Tongue (tissue), 2 donors: ENCODE measurements around the gene ADAM8. TPM values are rescaled to one million over a fixed set of nuclear protein-coding genes. Genes with fewer than 3 reads are reported as not detected.
"Not testable (repeated sequence)": the region's sequence is repeated elsewhere in the genome, so short reads cannot be mapped to it uniquely, and the experiment has no call there.

ENCODE experiments used
- DNase-seq: peaks from one replicate; pipeline ENCODE4 v3.0.0-alpha.2; 2015
- total RNA-seq: library from RNA; depleted of rRNA; stranded (reverse); fragments of >200 nt; gene quantifications from one replicate; pipeline ENCODE4 v1.2.3, GENCODE V29; 2014

Gene ADAM8
- total RNA-seq, 1 donor from 2014 or later, result 6.7 TPM

GRCh38 chr10:133249975-133250754 lies 26.5 kb downstream of the ADAM8 start:
- DNase-seq, result no peak

GRCh38 chr10:133249094-133249780 lies 27.4 kb downstream of the ADAM8 start:
- DNase-seq, result no peak

- no peak for DNase-seq
Observed at GRCh38 chr10:133248334-133248715, 28.3 kb downstream of the ADAM8 start.

- DNase-seq, result no peak
Observed at GRCh38 chr10:133247681-133248333, 28.9 kb downstream of the ADAM8 start.

- no peak for DNase-seq
Observed at GRCh38 chr10:133246236-133246626, 30.4 kb downstream of the ADAM8 start.

- DNase-seq, result peak; percentile 27
Observed at GRCh38 chr10:133245439-133246235, 31.0 kb downstream of the ADAM8 start.

- DNase-seq, result no peak
Observed at GRCh38 chr10:133243593-133243992, 33.1 kb downstream of the ADAM8 start.

- DNase-seq, result no peak
Observed at GRCh38 chr10:133242611-133243356, 33.9 kb downstream of the ADAM8 start.

- no peak for DNase-seq
Observed at GRCh38 chr10:133241501-133242205, 35.0 kb downstream of the ADAM8 start.

GRCh38 chr10:133239990-133240389 lies 36.7 kb downstream of the ADAM8 start:
- DNase-seq, result no peak

- no peak for DNase-seq
Observed at GRCh38 chr10:133238466-133238804, 38.2 kb downstream of the ADAM8 start.

GRCh38 chr10:133237588-133238465 lies 38.8 kb downstream of the ADAM8 start, which contains the start of gene VENTX:
VENTX (plus strand) TSS chr10:133237855; CDS start chr10:133237915, 60 bp downstream.
- no peak for DNase-seq

- no peak for DNase-seq
Observed at GRCh38 chr10:133237241-133237587, 39.5 kb downstream of the ADAM8 start.

GRCh38 chr10:133236401-133237240 lies 40.0 kb downstream of the ADAM8 start:
- DNase-seq, result no peak

- no peak for DNase-seq
Observed at GRCh38 chr10:133235932-133236331, 40.7 kb downstream of the ADAM8 start.

GRCh38 chr10:133235265-133235855 lies 41.3 kb downstream of the ADAM8 start:
- DNase-seq, result no peak

- not testable (repeated sequence) for DNase-seq
Observed at GRCh38 chr10:133234796-133235195, 41.9 kb downstream of the ADAM8 start.

- no peak for DNase-seq
Observed at GRCh38 chr10:133231946-133232574, 44.6 kb downstream of the ADAM8 start.
